Natural killer cell (primary cell): ENCODE results near the gene THOP1. TPM values are rescaled to one million over a fixed set of nuclear protein-coding genes. Genes with fewer than 3 reads are reported as not detected.

Experiments used
- ATAC-seq, 3 donors: fragments of 150-1000 bp in 2 of 3; fragments of 200-7000 bp in 1 of 3; cut with Tn5 transposase; 1 replicate in 1 of 3; 2 replicates in 2 of 3; pipeline ENCODE4 v1.10.0; 2021; ENCODE audit warnings: mild to moderate bottlenecking in 2 of 3, moderate library complexity in 2 of 3
- DNase-seq, 2 donors: peaks; one replicate each; pipeline versions ENCODE4 v3.0.0 to v3.0.0-alpha.2; 2013 to 2021; ENCODE audit warnings: mixed read lengths in 1 of 2
- H3K27ac ChIP-seq: one replicate; pipeline ENCODE4 v1.5.1; 2013; ENCODE audit warnings: mild to moderate bottlenecking, low read length
- H3K27me3 ChIP-seq: one replicate; pipeline ENCODE4 v1.6.1; 2013; ENCODE audit warnings: low read length; ENCODE audit not compliant: control insufficient read depth, insufficient read depth
- H3K36me3 ChIP-seq: one replicate; pipeline ENCODE4 v1.6.1; 2013; ENCODE audit warnings: low read length; ENCODE audit not compliant: control insufficient read depth, insufficient read depth
- H3K4me1 ChIP-seq: one replicate; pipeline ENCODE4 v1.6.1; 2013; ENCODE audit warnings: low read length; ENCODE audit not compliant: control insufficient read depth, insufficient read depth
- H3K4me3 ChIP-seq: one replicate; pipeline ENCODE4 v1.5.1; 2013; ENCODE audit warnings: low read length
- H3K9me3 ChIP-seq: one replicate; pipeline ENCODE4 v1.6.1; 2013; ENCODE audit warnings: low read length; ENCODE audit not compliant: control insufficient read depth, insufficient read depth
- H3K27ac Mint-ChIP-seq, 2 donors: one replicate each; pipeline ENCODE4 v1.8.0; 2022; ENCODE audit warnings: mild to moderate bottlenecking in 2 of 2, mixed read lengths in 2 of 2, moderate library complexity in 1 of 2
- H3K27me3 Mint-ChIP-seq, 2 donors: one replicate each; pipeline ENCODE4 v1.8.0; 2022; ENCODE audit warnings: low read depth in 2 of 2, mixed read lengths in 2 of 2
- H3K36me3 Mint-ChIP-seq: one replicate; pipeline ENCODE4 v1.8.0; 2022; ENCODE audit warnings: mixed read lengths
- H3K4me1 Mint-ChIP-seq, 2 donors: one replicate each; pipeline ENCODE4 v1.8.0; 2022; ENCODE audit warnings: mixed read lengths in 2 of 2
- H3K4me3 Mint-ChIP-seq: one replicate; pipeline ENCODE4 v1.8.0; 2022; ENCODE audit warnings: mild to moderate bottlenecking, moderate library complexity, mixed read lengths
- H3K9me3 Mint-ChIP-seq, 2 donors: one replicate each; pipeline ENCODE4 v1.8.0; 2022; ENCODE audit warnings: mixed read lengths in 2 of 2
- CTCF ChIP-seq: fragments of 200-600 bp; IDR thresholded peaks from one replicate; pipeline ENCODE4 v1.8.0; 2022; ENCODE audit warnings: antibody characterized with exemption
- WGBS: methylation state at CpG from one replicate; pipeline ENCODE4 v1.1.7; 2013; ENCODE audit warnings: missing lambda C conversion rate; ENCODE audit not compliant: insufficient coverage; 5-methylcytosine and 5-hydroxymethylcytosine counted together
- intact Hi-C: fragments of 100-400 bp; cut with micrococcal nuclease; formaldehyde crosslinking; loops from one replicate; pipeline ENCODE4 v1.14.2; 2022
- total RNA-seq, 4 donors: library from RNA; stranded (reverse); fragments of 120-200 nt in 1 of 4; gene quantifications; one replicate each; pipeline versions ENCODE4 v1.2.3 to v1.2.4, GENCODE V29; 2013 to 2022

THOP1 gene
- total RNA-seq, 3 donors from 2014 or later (not counting 1 experiment from before 2014, with no cell fraction given): 31.6 to 44.0 (median 33.4) TPM

DNA sequence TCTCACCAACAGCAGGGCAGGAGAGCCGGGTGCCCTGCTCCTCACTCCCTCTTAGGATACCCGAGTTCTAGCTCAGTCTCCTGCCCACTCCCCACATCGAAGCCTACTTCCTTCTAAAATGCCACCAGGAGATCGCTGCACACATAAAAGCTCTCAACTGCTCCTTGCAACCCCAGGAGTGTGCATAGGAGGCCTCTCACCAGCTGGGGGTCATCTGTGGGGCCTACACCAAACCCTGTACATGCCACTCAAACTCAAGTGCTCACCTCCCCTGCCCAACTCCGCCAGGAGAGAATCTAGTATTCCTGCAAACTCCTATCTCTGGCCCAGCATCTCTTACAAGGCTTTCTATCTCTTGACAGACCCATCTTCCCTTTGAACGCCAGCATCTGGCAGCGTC lies 5.0 kb upstream of the THOP1 start:
- H3K27me3 Mint-ChIP-seq: no peaks in the 10 kb centered on the region
- H3K27ac Mint-ChIP-seq: no peak overlapping the region
- no peaks in the 10 kb centered on the region for H3K36me3 Mint-ChIP-seq
- peak overlapping the region; percentile 41 for H3K4me3 Mint-ChIP-seq
- Histone ChIP-seq H3K27me3 (no peaks in the 10 kb centered on the region), H3K9me3 (no peaks in the 10 kb centered on the region), H3K4me3 (no peak overlapping the region), H3K27ac (no peak overlapping the region), H3K36me3 (peaks cover 2% of the 10 kb centered on the region), H3K4me1 (peaks cover 44% of the 10 kb centered on the region)
- no peak for TF ChIP-seq CTCF
- H3K9me3 Mint-ChIP-seq: no peaks in the 10 kb centered on the region
- ATAC-seq (no peak), DNase-seq (no peak)
- 94% methylated on average over 7 of the region's 7 CpGs for WGBS
- intact Hi-C loops: no loop called here
- peaks cover 34 to 41% of the 10 kb centered on the region in 2 donors for H3K4me1 Mint-ChIP-seq

GRCh38 chr19:2782329-2782935 lies 2.9 kb upstream of the THOP1 start:
- Mint-ChIP-seq H3K36me3 (no peaks in the 10 kb centered on the region), H3K4me3 (peak overlapping the region; percentile 88), H3K4me1 (peaks cover 28 to 36% of the 10 kb centered on the region in 2 donors), H3K9me3 (no peaks in the 10 kb centered on the region), H3K27ac (peak overlapping the region; percentile 92 to 93), H3K27me3 (no peaks in the 10 kb centered on the region)
- H3K36me3 ChIP-seq: peaks cover 2% of the 10 kb centered on the region
- no peak for DNase-seq
- under 1% methylated on average over 20 of the region's 24 CpGs for WGBS
- peak overlapping the region; percentile 94 for H3K27ac ChIP-seq
- no peaks in the 10 kb centered on the region for H3K27me3 ChIP-seq
- TF ChIP-seq CTCF: no peak
- no peak for ATAC-seq
- intact Hi-C loops: no loop called here
- peak overlapping the region; percentile 96 for H3K4me3 ChIP-seq
- peaks cover 40% of the 10 kb centered on the region for H3K4me1 ChIP-seq
- no peaks in the 10 kb centered on the region for H3K9me3 ChIP-seq

GRCh38 chr19:2782936-2783780 lies 2.1 kb upstream of the THOP1 start, which contains the start of gene SGTA:
SGTA (minus strand) TSS chr19:2783273; CDS start chr19:2769068, 14,205 bp downstream.
- Mint-ChIP-seq H3K27ac (peak within 1 kb of the TSS; percentile 92 to 93), H3K4me1 (peaks cover 28 to 36% of the 10 kb centered on the region in 2 donors), H3K9me3 (no peaks in the 10 kb centered on the region), H3K27me3 (no peaks in the 10 kb centered on the region), H3K4me3 (peak within 1 kb of the TSS; percentile 88), H3K36me3 (no peaks in the 10 kb centered on the region)
- peak; percentile 38 for TF ChIP-seq CTCF
- DNase-seq (peak; percentile 94 to 98), ATAC-seq (peak; percentile 69 to 86 (median 77))
- H3K27ac ChIP-seq: peak within 1 kb of the TSS; percentile 94
- under 1% methylated on average over 68 of the region's 68 CpGs for WGBS
- H3K4me3 ChIP-seq: peak within 1 kb of the TSS; percentile 96
- intact Hi-C loops: loop anchor here (1.0 kb wide), 2 partner anchors 36 to 44 kb away; partner anchors contain the start of gene ZNF554
- no peaks in the 10 kb centered on the region for H3K27me3 ChIP-seq
- peaks cover 2% of the 10 kb centered on the region for H3K36me3 ChIP-seq
- peaks cover 40% of the 10 kb centered on the region for H3K4me1 ChIP-seq
- no peaks in the 10 kb centered on the region for H3K9me3 ChIP-seq
